T-helper 22 cell (primary cell): ENCODE measurements around the gene VAC14.

Experiments used
- DNase-seq: peaks from one replicate; pipeline ENCODE4 v3.0.0-alpha.2; 2020; ENCODE audit warnings: low read depth

Gene VAC14

DNA sequence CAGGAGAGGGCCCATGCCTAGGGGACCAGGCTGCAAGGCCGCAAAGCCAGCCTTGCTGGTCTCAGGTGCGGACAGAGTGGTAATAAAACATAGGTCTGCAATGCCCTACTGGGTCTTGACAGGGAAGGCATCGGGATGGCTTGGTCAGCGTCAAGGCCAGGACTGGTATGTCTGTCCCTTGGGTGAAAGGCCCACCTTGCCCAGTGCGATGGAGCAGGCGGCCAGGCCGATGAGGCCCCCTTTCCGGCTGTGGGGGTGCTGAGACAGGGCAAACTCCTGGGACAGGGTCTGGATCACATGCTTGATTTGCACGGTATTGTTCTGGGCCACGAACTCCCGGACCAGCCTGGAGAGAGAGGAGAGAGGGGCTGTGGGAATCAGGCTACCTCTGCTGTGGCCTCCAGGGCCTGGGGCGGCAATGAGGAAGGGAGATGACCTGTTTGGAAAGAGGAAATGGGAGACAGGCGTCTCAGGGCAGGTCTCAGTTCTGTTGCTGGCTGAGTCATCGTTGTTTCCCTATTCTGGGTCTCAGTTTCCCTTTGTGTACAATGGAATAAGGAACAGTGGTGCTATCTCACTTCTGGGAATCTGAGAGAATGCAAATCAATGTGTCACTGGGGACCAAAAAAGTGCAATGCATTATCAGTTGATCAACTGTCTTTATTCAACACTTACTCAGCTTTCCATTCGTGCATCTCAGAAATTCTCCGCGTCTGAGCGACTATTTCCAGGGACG lies 14.8 kb downstream of the VAC14 start:
- DNase-seq = no peak

DNA sequence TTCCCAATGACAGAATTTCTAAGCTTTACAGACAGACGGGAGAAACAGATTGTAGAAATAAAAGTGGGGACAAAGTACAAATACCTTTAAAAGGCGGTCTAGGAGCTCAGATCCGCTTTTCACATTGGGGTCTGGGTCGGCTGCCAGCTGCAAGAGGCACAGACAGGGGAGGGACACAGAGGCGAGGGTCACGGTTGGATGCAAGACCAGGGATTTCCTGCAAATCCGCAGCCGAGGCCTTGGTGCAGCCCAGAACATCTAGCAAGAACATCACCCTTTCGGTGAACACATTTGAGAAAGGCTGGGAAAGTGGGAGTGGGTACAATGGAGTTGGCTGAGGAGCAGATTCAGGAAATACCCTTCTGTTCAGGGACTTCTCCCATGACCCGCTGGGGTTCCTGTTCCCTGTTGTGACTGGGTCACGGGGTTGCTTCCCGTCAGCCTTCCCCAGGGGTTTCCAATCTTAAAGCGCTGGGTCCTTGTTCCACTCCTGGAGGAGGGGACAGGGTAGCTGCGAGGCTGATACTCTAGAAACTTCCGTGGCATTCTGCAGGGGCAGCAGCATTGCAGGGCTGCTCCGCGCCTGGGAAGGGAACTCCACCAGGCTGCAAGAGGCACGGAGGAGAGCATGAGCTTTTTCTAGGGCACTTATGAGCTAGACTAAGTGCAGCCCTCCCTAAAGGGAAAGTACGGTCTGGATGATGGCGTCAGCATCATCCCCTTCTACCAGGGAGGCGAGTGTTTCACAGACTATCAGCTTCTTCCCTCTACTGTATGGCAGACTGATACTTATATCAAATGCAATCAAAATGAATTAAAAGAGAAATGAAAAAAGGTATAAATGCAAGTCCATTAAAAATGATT lies 16.0 kb downstream of the VAC14 start:
- DNase-seq = no peak

DNA sequence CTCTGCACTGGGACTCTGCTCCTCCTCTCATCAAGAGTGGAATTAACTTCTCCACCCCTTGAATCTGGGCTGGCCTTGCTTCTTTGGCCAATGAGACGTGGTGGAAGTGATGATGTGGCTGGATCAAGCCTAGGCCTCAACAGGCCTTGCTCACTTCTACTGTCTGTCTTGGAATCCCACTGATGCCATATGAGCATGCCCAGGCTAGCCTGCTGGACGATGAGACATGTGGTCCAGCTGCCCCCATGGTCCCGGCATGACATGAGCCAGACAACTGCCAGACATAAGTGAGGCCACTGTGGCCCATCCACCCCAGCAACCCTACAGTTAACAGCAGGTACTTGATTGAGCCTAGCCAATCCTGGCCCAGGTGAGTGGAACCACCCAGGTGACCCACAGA lies 18.7 kb downstream of the VAC14 start:
- no peak for DNase-seq

DNA sequence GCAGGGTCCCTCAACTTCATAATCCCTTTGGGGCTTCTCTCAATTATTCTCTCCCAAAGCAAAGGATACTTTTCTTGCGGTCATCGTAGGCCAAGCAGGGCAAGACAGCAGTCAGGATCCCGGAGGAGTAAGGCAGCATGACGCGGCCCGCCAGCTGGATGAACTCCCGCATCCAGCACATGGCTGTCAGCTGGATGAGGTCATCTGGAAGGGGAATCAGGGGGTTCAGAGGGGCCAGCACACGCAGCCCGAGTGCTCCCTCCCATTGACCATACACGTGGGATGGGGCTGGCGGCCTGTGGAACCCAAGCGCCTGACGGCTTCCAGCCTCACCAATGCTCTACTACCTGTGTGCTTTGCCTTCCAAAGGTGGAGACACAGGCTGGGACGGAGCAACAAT lies 19.2 kb downstream of the VAC14 start:
- no peak for DNase-seq

- no peak for DNase-seq
These were observed 20.4 kb downstream of the VAC14 start for GRCh38 chr16:70780546-70780945.

DNA sequence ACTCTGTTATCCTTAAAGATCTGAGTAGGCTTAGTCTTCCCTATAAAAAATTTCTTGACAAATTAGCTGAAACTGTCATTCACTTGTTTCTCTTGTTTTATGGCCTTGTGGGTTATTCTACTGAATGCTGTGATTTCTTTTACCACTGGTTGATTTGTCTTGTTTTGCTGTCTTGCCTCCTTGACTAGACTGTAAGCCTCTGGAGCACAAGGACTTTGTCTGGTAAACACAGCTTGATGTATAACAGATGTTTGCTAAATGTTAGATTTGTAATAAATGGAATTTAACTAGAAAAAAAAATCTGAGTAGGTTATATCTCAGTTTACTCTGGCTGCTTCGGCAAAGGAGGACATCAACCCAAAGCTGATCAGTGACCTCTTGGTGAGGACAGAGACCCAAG lies 21.6 kb downstream of the VAC14 start:
- DNase-seq = no peak

GRCh38 chr16:70778901-70779309 lies 22.1 kb downstream of the VAC14 start:
- DNase-seq = no peak

DNA sequence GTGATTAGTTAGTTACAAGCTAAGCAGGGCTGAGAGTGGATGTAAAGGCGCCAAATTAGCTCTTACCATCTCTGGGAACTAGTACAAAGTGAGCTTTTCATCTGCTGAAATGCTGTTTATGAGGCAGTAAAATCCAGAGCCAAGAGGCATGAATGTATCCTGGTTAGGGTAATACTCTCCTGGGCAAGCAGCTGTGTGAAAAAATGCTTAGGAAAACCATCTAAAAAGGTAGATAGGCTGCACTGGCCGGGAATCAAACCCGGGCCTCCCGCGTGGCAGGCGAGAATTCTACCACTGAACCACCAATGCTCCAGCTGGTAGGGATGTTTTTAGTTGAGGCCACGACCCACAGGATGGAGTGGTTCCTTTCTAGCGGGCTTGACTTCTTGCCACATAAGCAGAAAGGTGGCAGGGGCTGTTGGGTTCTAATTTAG lies 23.0 kb downstream of the VAC14 start:
- no peak for DNase-seq

DNA sequence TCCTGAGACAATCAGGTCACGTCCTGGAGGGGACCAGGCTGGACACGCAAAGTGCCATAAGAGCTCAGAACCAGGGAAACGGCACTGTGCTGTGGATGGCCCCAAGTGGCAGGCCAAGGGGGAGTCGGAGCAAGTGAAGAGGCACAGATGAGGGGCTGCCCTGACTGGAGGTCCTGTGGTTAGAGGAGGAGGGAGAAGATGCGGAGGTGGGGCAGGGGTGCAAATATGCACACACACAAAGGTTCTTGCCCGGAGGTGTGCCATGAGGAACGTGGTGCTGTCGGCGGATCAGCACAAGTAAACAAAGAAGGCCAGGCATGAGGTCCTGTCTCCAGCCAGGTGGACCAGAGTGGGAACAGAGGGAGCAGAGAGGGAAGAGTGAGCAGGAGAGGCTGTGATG lies 23.5 kb downstream of the VAC14 start:
- no peak for DNase-seq

DNA sequence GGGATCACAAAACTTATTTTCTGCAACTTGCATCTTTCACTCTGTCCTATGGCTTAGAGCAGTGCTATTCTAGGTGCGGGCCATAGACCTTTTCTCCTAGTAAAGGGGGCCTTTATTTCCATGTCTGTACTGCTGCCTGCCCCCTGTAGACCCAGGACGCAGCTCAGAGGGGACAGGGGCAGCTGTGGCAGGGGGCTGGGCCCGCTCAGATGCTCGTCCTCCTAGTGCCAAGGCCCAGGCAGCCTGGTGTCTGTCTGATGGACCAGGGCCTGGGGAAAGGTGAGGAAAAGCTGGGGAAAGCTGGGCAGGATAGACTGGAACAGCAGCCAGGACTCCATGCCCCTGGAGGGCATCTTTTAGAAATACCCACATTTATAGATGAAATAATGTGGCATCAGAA lies 25.6 kb downstream of the VAC14 start:
- DNase-seq = no peak

DNA sequence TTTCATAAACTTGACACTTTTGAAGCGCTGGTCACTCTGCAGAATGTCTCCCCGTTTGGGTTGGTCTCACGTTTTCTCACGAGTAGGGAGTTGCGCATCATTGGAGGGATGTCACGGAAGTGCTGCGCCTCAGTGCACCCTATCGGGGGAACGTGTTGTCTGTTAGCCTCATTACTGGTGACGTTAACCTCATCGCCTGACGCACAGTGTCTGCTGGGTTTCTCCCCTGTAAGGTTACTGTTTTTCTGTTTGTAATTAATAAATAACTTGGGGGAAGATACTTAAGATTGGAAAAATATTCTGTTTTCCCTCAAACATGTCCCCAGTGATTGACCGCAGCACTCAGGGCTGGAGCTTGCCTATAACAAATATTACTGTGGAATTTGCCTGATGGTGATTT lies 26.7 kb downstream of the VAC14 start:
- DNase-seq = no peak

DNA sequence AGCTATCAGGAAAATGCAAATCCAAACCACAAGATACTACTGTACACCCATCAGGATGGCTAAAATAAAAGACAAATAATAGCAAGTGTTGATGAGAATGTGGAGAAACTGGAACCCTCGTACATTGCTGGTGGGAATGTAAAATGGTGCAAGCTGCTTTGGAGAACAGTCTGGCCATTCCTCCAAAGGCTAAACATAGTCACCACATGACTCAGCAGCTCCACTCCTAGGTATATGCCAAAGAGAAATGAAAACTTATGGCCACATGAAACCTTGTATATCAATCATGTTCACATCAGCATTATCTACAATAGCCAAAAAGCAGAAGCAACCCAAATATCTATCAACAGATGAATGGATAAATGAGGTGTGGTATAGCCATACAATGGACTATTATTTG lies 28.5 kb downstream of the VAC14 start:
- no peak for DNase-seq

- no peak for DNase-seq
These were observed 30.1 kb downstream of the VAC14 start for GRCh38 chr16:70770626-70771552.

GRCh38 chr16:70770291-70770625 lies 30.7 kb downstream of the VAC14 start:
- DNase-seq = no peak

DNA sequence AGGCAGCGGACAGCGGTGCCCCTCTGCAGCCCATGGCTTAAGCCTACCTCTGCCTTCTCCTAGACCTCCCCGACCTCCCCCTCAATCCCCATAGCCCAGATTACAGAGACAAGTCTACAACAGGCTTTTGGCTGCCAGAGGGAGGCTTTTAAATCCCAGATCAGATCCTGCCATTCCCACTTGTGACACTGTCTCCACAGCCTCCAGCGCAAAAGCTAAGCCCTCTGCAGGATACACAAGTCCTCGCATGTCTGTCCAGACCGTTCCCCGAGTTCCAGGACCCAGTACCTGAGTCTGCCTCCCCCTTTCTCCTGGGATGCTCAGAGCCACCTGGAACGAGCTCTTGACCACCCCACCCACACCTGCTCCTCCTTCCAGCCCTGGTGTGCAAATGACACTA lies 31.2 kb downstream of the VAC14 start:
- DNase-seq = no peak

DNA sequence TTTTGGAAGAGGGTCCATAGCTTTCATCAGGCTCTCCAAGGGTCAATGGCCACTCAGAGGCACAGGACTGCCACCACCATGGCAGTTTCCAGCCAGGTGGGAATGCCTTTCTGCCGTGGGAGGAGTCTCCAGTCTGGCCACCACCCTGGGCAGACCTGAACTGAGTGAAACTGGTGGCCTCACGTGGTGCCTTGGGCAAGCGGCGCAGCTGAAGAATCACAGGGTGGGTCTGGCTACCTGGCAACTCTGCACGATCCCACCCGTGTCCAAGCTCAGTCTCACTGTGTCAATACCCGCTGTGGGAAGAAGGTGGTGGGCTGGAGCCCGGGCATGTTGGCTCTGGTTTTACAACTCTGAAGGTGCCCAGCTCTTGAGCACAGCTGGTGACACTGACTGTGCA lies 31.8 kb downstream of the VAC14 start:
- no peak for DNase-seq

DNA sequence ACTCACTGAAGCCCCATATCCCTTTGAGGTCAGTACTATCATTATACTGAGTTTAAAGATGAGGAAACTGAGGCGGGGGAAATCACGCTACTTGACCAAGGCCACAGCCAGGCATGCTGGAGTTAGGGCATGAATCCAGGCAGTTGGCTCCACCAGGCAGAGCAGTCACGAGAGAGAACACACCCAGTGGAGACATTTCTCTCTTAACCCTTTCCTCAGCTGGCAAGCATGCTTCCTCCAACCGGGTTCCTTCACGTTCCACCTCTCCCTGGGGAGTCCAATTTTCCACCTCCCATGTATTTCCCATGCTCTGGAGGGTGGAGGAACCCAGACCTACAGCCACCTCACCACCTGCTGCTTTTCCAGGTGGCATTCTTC lies 32.8 kb downstream of the VAC14 start:
- no peak for DNase-seq

GRCh38 chr16:70767377-70768202 lies 33.4 kb downstream of the VAC14 start:
- DNase-seq = no peak

DNA sequence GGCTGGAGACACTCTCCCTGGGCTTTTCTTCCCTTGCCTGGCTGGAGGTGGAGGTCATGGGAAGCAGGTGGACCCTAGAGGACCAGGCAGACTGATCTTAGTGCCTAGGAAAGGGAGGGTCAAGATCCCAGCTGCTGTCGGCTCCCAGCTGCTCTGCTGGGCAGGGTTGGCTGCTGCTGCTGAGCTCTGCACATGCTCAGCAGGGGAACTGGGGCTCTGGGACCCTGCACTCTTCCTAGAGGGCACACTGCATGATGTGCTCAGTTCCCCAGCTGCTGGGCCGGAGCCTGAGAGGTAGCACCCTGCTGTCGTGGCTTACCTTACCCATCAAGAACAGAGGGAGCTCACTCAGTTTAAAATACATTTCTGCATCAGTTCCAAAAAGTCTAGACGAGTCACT lies 34.3 kb downstream of the VAC14 start:
- no peak for DNase-seq

DNA sequence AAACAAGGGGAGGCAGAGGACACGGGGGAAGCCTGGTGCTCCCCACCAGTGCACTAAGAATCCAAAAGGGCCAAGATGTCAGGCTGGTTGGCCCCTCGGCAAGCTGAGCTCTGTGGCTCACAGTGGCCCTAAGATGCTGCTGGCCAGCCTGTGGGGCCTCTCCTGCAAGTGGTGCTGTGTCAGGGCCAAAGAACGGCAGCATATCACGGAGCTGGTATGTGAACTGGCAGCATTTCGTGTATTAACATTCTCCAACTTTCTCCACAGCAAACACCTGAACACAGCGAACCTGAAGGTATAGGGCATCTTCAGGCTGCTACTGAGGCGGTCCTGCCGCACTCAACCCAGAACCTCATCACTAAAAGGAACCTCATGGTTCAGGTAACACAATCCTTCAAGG lies 34.8 kb downstream of the VAC14 start:
- no peak for DNase-seq

- no peak for DNase-seq
These were observed 35.5 kb downstream of the VAC14 start for GRCh38 chr16:70765491-70765890.

DNA sequence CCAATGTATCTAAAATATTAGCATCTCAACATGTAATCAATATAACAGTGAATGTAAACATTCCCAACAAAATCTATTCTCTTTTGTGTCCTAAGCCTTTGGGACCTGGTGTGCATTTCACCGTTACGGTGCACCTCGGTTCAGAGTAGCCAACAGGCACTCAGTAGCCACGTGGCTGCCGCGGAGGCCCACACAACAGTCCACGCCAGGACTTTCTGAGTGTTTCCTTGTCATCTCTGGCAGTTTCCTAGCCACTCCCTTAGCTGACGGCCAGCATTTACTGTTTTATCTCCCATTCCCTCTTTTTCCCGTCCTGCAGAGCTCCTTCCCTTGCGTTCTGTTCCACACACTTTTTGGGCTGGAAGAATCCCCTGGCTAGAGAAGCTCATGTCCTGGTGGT lies 36.3 kb downstream of the VAC14 start:
- DNase-seq = no peak
